Stimulated activated CD8-positive, alpha-beta memory T cell treated with anti-CD3 and anti-CD28 coated beads, Interleukin-4, amount 100 ng/mL, for 48 hours (primary cell): ENCODE results near the gene SMTNL2.
A peak's percentile ranks its signal among the peaks of the same experiment; 100 is the strongest.
"Not testable (repeated sequence)": the region's sequence is repeated elsewhere in the genome, so short reads cannot be mapped to it uniquely, and the experiment has no call there.

Experiments used
- DNase-seq: peaks from one replicate; pipeline ENCODE4 v3.0.0-alpha.2; 2020

The SMTNL2 gene

DNA sequence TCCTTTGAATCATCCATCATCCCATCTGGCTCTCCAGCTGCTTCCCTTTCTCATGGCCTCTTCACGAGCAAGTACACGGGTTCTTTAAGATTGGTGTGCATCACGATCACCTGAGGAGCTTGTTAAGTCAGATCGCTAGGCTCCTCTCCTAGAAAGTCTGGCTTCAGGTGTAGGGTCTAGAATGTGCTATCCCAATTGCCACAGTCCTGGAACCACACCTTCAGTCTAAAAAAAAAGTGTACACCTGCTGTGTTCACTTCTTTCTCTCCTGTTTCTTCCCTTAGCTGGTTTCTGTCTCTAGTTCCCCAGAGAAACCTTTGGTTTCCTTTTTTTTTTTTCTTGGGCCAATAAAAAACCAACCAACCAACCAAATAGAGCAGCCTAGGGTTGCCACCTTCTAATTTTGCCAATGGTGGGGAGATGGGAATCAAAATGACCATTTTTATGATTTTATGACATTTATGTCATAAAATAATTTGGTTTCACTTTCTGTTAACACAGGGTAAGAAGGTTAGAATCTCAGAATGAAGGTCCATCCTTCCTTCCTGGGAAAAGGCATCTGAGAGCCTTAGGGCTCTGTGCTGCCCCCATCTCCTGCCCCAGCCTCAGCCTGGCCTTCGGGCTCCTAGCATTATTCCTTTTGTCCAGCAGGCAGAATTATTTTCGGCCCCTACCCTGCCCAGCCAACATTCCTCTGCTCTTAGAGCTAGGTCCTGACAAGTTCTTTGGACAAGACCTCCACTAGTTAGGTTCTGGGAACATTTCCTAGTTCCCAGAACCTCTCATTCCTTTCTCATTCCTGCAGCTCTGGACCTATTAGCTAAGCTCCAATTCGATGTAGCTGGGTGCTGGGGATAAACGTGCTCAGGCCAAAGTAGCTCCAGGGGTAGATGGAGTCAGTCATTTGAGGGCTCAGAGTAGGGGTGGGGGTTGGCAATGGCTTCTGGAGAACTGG, 22.0 kb upstream of the SMTNL2 start:
- DNase-seq, result no peak

DNA sequence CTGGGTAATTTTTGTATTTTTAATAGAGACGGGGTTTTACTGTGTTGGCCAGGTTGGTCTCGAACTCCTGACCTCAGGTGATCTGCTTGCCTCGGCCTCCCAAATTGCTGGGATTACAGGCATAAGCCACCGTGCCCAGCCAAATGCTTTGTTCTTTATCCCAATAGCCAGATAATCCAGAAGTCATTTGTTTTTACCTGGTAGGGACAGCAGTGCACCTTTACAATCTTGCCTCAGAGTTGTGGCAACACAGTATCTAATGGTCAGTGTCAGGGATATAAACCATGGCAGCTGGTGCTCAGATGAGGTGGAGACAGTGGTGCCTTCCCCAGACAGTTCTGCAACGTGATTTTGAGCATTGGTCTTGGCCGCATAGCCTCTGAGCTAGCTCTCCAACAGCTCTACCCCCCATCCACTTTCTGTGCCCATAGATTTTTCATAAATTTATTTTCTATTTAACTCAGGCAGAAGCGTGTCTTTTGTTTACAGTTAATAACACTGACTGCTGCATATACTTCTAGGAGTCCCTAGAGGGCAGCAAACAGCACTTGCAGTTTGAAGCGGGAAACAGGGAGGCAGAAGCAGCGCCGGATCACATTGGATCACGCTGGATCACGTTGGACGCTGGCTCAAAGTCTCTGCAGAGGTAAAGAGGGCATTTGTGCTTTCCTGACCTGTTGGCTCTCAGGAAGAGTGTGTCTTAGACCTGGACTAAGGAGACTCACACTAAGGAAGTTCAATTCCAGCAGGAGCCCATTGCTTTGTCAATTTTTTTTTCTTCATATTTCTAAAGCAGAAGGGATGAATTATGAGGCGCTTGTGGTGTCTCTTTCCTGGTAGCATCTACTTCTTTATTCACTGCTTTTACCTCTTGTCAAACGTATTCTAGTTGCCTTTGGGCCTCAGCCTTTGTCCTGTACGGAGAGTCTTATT, 18.9 kb upstream of the SMTNL2 start:
- DNase-seq, result peak; percentile 65

DNA sequence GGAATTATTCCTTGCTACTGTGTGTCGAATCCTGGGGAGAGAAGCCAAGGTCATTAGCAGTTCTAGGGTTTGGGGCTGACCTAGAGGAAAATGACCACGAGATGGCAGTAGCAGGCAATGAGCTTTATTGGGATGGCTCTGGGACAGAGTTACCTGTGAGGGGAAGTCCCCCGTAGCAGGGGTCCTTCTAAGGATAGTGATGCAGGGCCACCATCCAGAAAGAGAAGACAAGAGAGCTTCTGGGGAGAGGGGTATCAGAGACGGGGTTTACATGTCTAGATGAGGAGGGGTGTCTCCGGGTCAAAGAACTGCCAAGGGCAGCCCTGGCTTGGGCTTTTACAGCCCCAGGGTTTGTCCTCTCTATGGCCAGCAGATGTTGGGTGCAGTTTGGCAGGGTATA, 17.5 kb upstream of the SMTNL2 start:
- peak; percentile 76 for DNase-seq

DNA sequence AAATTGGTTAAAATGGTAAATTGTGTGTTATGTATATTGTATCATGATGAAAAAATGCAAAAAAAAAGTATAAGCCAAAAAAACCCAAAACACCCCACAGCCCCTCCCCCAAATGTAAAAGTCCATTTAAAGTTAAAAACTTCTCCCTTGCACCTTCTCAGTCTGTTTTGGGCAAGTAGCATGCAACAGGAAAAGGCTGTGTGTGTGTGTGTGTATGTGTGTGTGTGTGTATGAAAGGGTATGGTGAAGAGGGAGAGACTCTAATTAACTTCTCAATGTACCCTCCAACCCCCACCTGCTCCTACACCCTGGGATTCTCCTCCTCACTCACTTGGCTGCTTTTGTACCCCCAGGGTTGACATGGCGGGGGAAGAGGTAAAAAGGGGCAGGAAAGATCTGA, 14.7 kb upstream of the SMTNL2 start:
- DNase-seq, result no peak

DNA sequence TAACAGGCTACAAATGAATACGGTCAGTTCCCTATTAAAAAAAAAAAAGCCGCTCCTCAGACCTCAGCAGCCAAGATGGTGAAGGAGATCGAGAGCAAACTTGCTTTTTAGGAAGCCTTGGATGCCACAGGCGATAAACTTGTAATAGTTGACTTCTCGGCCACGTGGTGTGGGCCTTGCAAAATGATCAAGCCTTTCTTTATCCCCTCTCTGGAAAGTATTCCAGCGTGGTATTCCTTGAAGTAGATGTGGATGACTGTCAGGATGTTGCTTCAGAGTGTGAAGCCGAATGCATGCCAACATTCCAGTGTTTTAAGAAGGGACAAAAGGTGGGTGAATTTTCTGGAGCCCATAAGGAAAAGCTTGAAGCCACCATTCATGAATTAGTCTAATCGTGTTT, 12.2 kb upstream of the SMTNL2 start:
- DNase-seq, result no peak

DNA sequence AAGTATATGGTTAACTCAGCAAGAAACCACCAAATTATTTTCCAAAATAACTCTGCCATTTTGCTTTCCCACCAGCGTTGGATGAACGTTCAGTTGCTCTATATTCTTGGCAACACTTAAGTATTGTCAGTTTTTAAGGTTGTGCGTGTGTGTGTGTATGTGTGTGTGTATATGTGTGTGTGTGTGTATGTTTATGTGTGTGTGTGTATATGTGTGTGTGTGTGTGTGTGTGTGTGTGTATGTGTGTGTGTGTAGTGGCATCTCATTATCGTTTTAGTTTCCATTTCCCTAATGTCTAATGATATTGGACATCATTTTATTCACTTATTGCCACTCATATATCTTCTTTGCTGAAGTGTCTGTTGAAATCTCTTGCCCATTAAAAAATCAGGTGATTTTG, 11.2 kb upstream of the SMTNL2 start:
- DNase-seq, result no peak

DNA sequence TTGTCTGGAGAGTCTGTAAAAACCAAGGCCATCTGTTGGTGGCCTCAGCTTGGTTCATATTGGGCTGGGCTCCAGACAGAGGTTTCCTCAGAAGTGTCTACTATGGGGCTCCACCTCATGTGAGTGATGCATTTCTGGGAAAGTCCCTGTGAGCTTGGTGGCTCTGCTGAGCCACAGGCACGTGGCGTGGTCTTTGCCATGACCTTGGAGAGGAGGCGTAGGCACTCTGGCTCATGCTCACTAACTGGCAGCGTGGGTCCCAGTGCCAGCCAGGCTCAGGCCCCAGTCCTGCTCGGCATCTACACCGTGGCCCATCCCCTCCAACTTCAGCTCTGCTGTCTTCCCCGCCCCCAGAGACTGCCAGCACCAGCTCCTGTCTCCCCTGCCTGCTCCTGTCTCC, 10.7 kb upstream of the SMTNL2 start:
- peak; percentile 78 for DNase-seq

DNA sequence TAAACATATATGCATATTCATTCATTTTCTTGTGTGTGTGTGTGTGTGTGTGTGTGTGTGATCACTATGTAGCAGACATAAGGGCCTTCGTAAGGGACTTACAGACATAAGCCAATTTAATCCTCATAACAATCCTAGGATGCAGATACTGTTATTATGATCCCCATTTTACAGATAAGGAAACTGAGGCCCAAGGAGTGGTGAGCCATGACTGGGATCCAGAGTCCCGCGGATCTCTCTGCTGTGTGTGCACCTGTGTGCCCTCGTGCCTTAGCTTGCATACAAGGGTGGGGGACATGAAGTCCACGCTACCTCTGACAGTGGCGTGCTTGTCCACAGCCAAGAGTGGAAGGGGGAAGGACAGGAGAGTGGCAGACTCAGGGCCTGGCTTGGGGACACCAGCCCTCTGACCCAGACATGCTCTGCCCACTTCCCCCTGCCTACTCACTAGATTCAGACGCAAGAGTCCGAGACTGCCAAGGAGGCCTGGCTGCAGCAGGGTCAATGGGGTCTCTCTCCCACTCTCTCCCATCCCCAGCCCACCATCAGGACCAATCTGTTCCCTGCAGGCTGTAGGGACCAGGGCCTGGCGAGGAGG, 9.8 kb upstream of the SMTNL2 start:
- DNase-seq, result no peak

DNA sequence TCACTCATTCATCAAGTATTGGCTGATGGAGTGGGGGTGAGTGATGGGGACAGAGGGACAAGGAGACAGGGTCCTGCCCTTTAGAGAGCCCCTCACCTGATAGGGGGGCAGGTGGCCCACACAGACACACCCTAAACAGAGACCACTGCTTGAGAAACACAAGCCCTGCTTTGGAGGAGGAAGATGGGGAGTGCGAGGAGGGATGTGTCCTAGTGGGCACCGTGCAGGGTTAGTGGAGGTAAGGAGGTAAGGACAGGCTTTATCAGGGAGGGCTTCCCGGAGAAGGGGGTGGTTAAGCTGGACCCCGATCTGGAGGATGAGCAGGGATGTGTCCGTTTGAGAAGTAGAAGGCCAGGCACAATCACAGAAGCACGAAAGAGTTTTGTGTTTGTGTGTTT, 8.2 kb upstream of the SMTNL2 start:
- DNase-seq, result no peak

DNA sequence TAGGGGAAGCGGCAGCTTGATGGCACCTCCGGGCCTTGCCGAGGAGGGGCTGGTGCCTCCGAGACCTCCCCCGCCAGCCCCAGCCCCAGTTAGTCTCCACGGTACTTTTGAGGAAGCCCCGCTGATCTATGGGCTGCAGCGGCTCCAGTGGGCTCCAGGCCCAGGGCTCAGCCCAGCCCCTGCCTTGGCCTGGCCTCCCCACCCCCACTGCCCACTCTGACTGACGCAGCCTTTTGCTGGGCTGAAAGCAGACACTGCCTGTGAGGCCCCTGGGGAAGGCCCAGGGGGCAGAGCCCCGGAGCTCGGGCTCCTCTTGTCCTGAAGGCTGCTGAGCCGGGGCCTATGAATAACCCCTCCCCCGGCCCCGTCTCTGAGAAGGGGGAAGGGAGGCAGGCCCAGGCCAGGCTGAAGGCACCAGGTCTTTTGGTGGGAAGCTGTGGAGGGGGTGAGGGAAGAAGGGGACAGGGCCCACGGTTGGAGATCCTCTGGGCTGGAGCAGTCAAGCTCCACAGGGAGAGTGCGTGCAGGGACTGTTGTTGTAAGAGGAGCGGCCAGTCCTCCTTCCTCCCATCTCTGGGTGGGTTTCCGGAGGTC, 7.5 kb upstream of the SMTNL2 start:
- DNase-seq, result no peak

DNA sequence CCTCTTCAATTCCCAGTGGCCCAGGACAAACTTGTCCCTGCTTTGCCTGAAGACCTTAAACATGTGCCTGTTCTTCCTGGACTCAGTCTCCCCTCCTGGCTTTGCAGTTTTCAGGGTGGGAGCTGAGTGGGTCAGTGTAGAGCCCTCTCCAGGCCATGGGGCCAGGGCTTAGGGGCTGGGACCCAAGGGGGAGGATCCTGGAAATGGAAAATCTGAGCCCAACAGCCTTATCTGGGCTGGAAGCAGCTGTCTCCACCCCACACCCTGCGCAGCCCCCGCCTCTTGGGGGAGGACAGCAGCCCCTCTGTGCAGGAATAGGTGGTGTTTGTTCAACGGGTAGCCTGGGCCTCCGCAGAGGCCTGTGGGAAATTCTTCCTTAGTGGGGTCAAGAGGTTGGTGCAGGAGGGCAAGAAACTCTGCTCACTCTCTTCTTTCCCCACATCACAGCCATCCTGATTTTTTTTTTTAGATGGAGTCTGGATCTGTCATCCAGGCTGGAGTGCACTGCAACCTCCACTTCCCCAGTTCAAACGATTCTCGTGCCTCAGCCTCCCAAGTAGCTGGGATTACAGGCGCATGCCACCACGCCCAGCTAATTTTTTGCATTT, 6.8 kb upstream of the SMTNL2 start:
- no peak for DNase-seq

DNA sequence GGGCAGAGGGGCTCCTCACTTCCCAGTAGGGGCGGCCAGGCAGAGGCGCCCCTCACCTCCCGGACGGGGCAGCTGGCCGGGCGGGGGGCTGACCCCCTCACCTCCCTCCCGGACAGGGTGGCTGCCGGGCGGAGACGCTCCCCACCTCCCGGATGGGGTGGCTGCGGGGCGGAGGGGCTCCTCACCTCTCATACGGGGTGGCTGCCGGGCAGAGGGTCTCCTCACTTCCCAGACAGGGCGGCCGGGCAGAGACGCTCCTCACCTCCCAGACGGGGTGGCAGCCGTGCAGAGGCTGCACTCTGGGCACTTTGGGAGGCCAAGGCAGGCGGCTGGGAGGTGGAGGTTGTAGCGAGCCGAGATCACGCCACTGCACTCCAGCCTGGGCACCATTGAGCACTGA, 6.0 kb upstream of the SMTNL2 start:
- DNase-seq, result not testable (repeated sequence)

DNA sequence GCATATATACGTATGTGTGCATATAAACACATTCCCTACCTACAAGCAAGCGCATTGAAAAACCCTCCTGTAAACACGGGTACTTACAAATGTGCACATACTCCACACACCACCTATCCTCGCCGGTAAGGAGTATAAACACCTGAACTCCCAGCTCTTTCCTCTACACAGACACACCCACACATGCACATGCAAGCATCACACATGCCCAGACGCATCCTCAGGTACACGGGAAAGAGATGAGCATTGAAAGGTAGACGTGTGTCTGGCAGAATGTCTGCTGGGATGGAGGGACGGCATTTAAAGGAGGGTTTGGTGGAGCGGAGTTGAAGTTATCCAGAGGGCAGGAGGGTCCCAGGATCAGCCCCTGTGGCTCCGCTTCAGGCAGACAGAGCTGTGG, 4.7 kb upstream of the SMTNL2 start:
- no peak for DNase-seq

DNA sequence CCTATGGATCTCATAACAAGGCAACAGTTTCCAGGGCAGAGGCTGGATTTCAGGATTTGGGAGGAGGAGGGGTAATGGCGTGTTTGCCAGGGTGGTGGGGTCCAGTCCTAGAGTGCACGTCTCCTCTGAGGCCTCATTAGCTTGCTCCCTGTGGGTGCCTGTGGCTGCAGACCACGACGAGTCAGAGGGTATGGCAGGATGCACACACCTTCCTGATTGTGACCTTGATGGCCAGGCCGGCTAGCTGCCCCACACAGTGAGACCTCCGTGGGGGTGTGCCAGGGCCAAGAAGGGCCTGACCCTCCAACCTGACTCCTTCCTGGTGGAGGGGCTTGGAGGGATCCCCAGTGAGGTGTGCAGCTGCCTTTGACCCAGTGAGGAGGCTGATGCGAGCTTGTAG, 4.0 kb upstream of the SMTNL2 start:
- DNase-seq, result no peak

DNA sequence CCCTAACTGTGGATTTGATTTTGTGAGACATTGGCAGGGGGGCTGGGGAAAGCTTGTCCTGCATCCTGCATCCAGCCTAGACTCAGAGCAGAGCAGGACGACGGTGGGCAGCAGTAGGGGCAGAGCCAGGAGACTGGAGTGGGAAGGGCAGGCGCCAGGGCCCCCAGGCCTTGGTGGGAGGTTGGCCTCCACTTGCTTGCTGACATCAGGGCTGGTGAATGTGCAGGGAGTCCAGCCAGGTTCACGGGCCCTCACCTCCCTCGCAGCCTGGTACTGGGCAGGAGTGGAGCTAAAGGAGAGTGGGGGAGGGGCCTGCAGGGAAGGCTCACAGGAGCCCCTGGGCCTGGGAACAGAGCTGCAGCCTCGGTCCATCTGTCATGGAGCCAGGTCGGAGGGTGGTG, 2.2 kb upstream of the SMTNL2 start:
- no peak for DNase-seq

DNA sequence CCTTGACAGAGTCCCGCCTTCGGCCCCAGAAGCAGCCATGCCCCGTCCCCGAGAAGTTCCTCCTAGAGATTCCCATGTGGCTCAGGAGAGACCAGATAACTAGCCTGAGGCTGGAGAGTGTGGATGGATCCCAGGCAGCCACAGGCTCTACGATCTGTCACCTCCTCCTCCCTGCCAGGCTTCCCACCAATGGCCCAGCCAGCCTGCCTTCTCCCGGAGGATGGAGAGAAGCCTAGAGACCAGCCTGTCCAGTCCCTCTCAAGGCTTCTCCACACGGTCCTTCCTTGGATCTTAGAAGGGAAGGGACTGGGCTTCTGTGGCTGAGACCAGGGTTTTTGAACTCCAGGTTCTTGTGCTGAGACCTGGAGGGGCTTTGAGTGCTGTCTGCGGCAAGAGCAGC, 1.6 kb upstream of the SMTNL2 start:
- DNase-seq, result no peak

DNA sequence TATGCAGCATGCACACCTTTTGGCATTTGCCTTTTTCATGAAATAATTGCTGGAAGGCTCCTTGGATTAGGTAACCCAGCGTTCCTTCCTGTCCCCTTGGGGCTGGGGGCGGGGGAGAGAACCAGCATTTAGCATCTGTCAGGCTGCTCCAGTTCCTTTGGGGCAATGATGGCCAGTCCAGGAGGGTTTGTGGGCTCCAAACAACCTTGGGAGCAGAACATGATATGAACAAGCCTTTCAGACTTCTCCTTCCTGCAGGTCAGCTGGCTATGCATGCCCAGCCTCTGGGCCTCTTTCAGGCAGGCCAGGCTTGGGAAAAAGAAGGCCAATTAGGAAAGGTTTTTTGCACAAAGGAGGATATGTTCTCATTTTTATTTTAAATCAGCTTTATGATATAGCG, 1.1 kb upstream of the SMTNL2 start:
- DNase-seq, result no peak

DNA sequence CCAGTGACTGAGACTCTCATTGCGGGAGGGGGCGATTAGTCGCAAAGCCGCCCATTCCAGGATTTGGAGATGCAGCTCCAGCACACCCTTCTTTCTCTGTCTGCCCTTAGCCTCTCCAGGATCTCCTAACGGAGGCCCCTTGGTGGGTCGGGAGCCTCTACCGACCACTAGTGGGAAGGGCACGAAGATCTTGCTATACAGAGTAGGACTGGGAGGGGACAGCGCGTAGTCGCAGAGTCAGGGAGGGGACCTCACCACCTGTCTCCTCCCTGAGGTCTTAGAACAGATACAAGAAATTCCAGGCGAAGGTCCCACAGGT, 588 bp upstream of the SMTNL2 start:
- no peak for DNase-seq

DNA sequence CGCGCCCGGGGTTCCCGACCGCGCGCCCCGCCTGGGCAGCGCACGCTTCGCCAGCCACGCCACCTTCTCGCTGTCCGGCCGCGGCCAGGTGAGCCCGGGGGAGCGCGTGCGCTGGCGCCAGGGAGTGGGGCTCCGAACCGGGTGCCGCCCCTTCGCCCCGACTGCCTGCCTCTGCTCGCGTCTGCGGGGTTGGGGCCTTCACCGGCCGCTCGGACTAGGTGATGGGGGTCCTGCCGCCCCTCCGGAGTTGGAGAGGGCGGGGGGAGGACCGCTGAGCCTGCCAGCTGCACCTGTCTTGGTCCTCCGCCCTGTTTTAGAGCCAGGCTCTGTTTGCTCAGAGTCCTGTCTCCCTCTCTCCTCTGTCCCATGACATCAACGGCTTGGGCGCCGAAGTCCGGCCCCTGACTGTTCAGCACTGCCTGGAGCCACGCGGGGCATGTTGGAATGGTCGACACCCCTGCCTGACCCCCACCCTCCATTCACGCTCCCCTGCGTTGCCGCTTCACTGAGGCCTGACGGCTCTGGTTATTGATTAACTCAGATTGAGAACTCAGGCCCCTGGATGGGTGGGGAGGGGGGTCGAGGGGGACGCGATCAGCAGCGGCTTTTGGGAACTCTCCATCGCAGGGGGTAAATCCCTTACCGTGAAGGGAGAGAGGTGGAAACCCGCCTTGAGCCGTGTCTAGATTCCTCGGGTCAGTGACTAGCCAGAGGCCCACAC, 748 bp downstream of the SMTNL2 start:
- DNase-seq, result no peak

DNA sequence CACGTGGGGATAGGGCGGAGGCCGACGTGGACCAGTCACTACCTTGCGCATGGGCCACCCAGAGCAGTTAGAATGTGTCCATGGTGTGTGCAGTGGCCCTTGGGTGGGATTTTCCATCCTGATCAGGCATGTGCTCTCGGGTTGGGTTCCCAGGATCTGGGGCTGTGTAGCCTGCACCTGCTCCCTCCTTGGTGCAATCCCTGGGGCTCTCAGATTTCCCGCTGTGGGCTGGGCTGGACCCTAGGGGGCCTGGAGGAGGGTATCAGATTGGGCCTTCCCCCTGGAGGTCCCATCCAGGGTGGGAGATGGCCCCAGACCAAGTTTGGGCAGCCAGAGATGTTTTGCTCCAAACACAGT, 1.3 kb downstream of the SMTNL2 start:
- no peak for DNase-seq

DNA sequence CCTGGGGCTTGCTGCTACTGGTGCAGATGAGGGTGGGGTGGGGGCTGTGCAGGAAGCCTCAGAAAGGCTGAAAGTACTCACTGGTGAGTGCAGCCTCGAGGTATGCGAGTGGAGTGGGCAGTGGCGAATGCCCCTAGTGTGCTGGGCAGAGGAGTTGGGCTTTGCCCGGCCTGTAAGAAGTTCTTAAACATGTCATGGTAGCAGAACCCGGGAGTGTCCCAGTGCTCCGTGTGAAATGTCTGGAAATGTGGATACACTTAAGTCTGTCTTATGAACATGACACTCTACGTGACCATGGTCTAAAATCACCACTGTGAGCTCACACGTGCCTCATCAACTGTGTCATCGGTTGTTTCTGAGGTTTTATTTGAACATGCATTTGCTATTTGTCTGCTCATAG, 1.7 kb downstream of the SMTNL2 start:
- no peak for DNase-seq

DNA sequence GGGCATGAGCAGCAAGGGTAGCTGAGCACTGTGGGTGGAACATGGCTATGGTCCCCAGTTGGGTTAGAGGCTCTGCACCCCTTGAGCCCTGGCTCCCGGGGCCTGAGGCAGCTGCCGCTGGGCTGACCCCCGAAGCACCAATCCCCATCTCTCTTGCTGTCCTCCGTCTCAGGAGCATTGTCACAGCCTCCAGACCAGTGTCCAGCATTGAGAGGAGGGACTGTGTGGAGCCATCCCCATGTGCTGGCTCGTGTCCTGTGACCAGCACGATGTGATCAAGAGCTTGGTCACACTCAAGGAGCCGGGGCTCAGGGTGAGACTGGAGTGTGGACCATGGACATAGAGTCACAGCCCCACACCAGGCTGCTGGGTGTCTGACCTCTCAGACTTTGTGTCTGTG, 2.9 kb downstream of the SMTNL2 start:
- no peak for DNase-seq
